Right cardiac atrium (tissue), 5 donors: ENCODE data around the gene CALML5. TPM values are rescaled to one million over a fixed set of nuclear protein-coding genes. Genes with fewer than 3 reads are reported as not detected.
A peak's percentile ranks its signal among the peaks of the same experiment; 100 is the strongest.

ENCODE experiments used
- ATAC-seq, 2 donors: fragments of 200-7000 bp; cut with Tn5 transposase; one replicate each; pipeline versions ENCODE4 v1.8.0 to v1.9.1; 2020; ENCODE audit warnings: moderate library complexity in 2 of 2, mild to moderate bottlenecking in 1 of 2
- DNase-seq, 3 donors: peaks; one replicate each; pipeline ENCODE4 v3.0.0-alpha.2; 2020
- H3K27ac ChIP-seq: one replicate; pipeline ENCODE4 v1.5.1; 2013; ENCODE audit warnings: mild to moderate bottlenecking, low read length, control low read depth, moderate library complexity
- H3K27me3 ChIP-seq: one replicate; pipeline ENCODE4 v1.6.1; 2013; ENCODE audit not compliant: control insufficient read depth, insufficient read depth
- H3K4me1 ChIP-seq: one replicate; pipeline ENCODE4 v1.6.1; 2013; ENCODE audit warnings: low read length; ENCODE audit not compliant: control insufficient read depth, insufficient read depth
- H3K4me3 ChIP-seq: one replicate; pipeline ENCODE4 v1.5.1; 2013; ENCODE audit warnings: low read length, control low read depth
- H3K9me3 ChIP-seq: one replicate; pipeline ENCODE4 v1.6.1; 2013; ENCODE audit warnings: low read length; ENCODE audit not compliant: control insufficient read depth
- WGBS: extraction: QIAGEN DNeasy Blood & Tissue Kit; methylation state at CpG from one replicate; pipeline ENCODE4 v1.1.7; 2013; 5-methylcytosine and 5-hydroxymethylcytosine counted together
- intact Hi-C, 4 donors: fragments of 100-400 bp; cut with DNase I; formaldehyde crosslinking; loops; one replicate each; pipeline versions ENCODE4 v1.11.0 to v1.14.0; 2022 to 2023
- polyA plus RNA-seq: library from polyadenylated mRNA; stranded (reverse); fragments of 200-250 nt; gene quantifications from one replicate; pipeline ENCODE4 v1.2.3, GENCODE V29; 2013
- total RNA-seq, 4 donors: library from RNA; stranded (reverse); fragmentation: NEBNext Ultra II Directional; extraction: Animal tissue kit (Norgen Biotek cat#: 25700); gene quantifications; one replicate each; pipeline ENCODE4 v1.2.1, GENCODE V29; 2021
- donor health status: healthy with polysubstance abuse.
- donor health status: DM: no; HTN: yes; CAD: no.
- donor health status: DM: no; HTN: no; CAD: no.
- donor health status: DM: no; HTN: yes; CAD: no; lungs with severe emphysema.
- donor health status: DM: yes; HTN: yes; CAD: no.

The CALML5 gene
- total and polyA plus RNA-seq, 5 donors = not detected

GRCh38 chr10:5540891-5541290, 41.5 kb upstream of the CALML5 start:
- DNase-seq = no peak
- Histone ChIP-seq H3K4me3 (no peak overlapping the region), H3K9me3 (no peaks in the 10 kb centered on the region), H3K27ac (no peak overlapping the region), H3K4me1 (peaks cover 2% of the 10 kb centered on the region), H3K27me3 (no peaks in the 10 kb centered on the region)
- intact Hi-C loops = no loop called here
- no peak for ATAC-seq
- 96% methylated on average over 3 of the region's 3 CpGs for WGBS

GRCh38 chr10:5540080-5540479, 40.7 kb upstream of the CALML5 start:
- DNase-seq = no peak
- 95% methylated on average over 9 of the region's 9 CpGs for WGBS
- no peak overlapping the region for H3K27ac ChIP-seq
- H3K4me3 ChIP-seq = no peak overlapping the region
- intact Hi-C loops = no loop called here
- no peaks in the 10 kb centered on the region for H3K27me3 ChIP-seq
- peaks cover 1% of the 10 kb centered on the region for H3K4me1 ChIP-seq
- H3K9me3 ChIP-seq = no peaks in the 10 kb centered on the region
- no peak for ATAC-seq

GRCh38 chr10:5538892-5539651, 39.7 kb upstream of the CALML5 start:
- no peak overlapping the region for H3K27ac ChIP-seq
- no peaks in the 10 kb centered on the region for H3K9me3 ChIP-seq
- intact Hi-C loops = no loop called here
- DNase-seq (no peak), ATAC-seq (peak in 1 of 2 donors; percentile 43)
- H3K27me3 ChIP-seq = no peaks in the 10 kb centered on the region
- H3K4me3 ChIP-seq = no peak overlapping the region
- WGBS = 73% methylated on average over 19 of the region's 19 CpGs
- H3K4me1 ChIP-seq = no peaks in the 10 kb centered on the region

GRCh38 chr10:5538446-5538845, 39.1 kb upstream of the CALML5 start:
- Histone ChIP-seq H3K9me3 (no peaks in the 10 kb centered on the region), H3K4me1 (no peaks in the 10 kb centered on the region), H3K27me3 (no peaks in the 10 kb centered on the region), H3K4me3 (no peak overlapping the region), H3K27ac (no peak overlapping the region)
- no peak for DNase-seq
- no peak for ATAC-seq
- intact Hi-C loops = no loop called here
- 88% methylated on average over 9 of the region's 9 CpGs for WGBS

- ATAC-seq = no peak
- intact Hi-C loops = no loop called here
- Histone ChIP-seq H3K4me1 (no peaks in the 10 kb centered on the region), H3K27me3 (no peaks in the 10 kb centered on the region), H3K4me3 (no peak overlapping the region), H3K9me3 (no peaks in the 10 kb centered on the region), H3K27ac (no peak overlapping the region)
- DNase-seq = no peak
- WGBS = 88% methylated on average over 6 of the region's 6 CpGs
These were observed 38.3 kb upstream of the CALML5 start for GRCh38 chr10:5537684-5538083.

- H3K4me1 ChIP-seq = no peaks in the 10 kb centered on the region
- ATAC-seq (no peak), DNase-seq (no peak)
- H3K9me3 ChIP-seq = no peaks in the 10 kb centered on the region
- 91% methylated on average over 7 of the region's 7 CpGs for WGBS
- intact Hi-C loops = no loop called here
- H3K4me3 ChIP-seq = no peak overlapping the region
- H3K27me3 ChIP-seq = no peaks in the 10 kb centered on the region
- no peak overlapping the region for H3K27ac ChIP-seq
These were observed 37.2 kb upstream of the CALML5 start for GRCh38 chr10:5536486-5537081.

- WGBS = 58% methylated on average over 8 of the region's 8 CpGs
- H3K27me3 ChIP-seq = no peaks in the 10 kb centered on the region
- no peak overlapping the region for H3K27ac ChIP-seq
- no peaks in the 10 kb centered on the region for H3K9me3 ChIP-seq
- intact Hi-C loops = no loop called here
- H3K4me1 ChIP-seq = no peaks in the 10 kb centered on the region
- DNase-seq = no peak
- ATAC-seq = peak; percentile 78 to 89
- H3K4me3 ChIP-seq = no peak overlapping the region
These were observed 35.8 kb upstream of the CALML5 start for GRCh38 chr10:5534880-5535856.

- Histone ChIP-seq H3K4me1 (no peaks in the 10 kb centered on the region), H3K27me3 (no peaks in the 10 kb centered on the region), H3K9me3 (no peaks in the 10 kb centered on the region), H3K4me3 (no peak overlapping the region), H3K27ac (no peak overlapping the region)
- 76% methylated on average over 38 of the region's 38 CpGs for WGBS
- intact Hi-C loops = no loop called here
- ATAC-seq (peak; percentile 50 to 52), DNase-seq (peak in 1 of 3 donors; percentile 74)
These were observed 34.9 kb upstream of the CALML5 start for GRCh38 chr10:5534051-5534821.

- Histone ChIP-seq H3K27me3 (no peaks in the 10 kb centered on the region), H3K4me3 (no peak overlapping the region), H3K27ac (no peak overlapping the region), H3K9me3 (no peaks in the 10 kb centered on the region), H3K4me1 (no peaks in the 10 kb centered on the region)
- intact Hi-C loops = no loop called here
- 93% methylated on average over 21 of the region's 21 CpGs for WGBS
- DNase-seq = no peak
- no peak for ATAC-seq
These were observed 33.8 kb upstream of the CALML5 start for GRCh38 chr10:5533098-5533731.

GRCh38 chr10:5532618-5533097, 33.3 kb upstream of the CALML5 start:
- ATAC-seq = no peak
- no peaks in the 10 kb centered on the region for H3K4me1 ChIP-seq
- WGBS = 90% methylated on average over 6 of the region's 6 CpGs
- no peak overlapping the region for H3K4me3 ChIP-seq
- H3K9me3 ChIP-seq = no peaks in the 10 kb centered on the region
- intact Hi-C loops = no loop called here
- H3K27ac ChIP-seq = no peak overlapping the region
- H3K27me3 ChIP-seq = no peaks in the 10 kb centered on the region
- no peak for DNase-seq
